HL-60/S4 treated with retinoic acid at 250 ng/mL for 4 days and 3 days (cell line): Measurements from ENCODE around the gene C17orf114.

Experiments
- in situ Hi-C: fragments of 300-500 bp; cut with MboI; formaldehyde crosslinking; loops from 2 replicates; pipeline ENCODE4 v1.7.0; 2022; ENCODE audit warnings: low sequenced_read_pairs

Gene C17orf114

DNA sequence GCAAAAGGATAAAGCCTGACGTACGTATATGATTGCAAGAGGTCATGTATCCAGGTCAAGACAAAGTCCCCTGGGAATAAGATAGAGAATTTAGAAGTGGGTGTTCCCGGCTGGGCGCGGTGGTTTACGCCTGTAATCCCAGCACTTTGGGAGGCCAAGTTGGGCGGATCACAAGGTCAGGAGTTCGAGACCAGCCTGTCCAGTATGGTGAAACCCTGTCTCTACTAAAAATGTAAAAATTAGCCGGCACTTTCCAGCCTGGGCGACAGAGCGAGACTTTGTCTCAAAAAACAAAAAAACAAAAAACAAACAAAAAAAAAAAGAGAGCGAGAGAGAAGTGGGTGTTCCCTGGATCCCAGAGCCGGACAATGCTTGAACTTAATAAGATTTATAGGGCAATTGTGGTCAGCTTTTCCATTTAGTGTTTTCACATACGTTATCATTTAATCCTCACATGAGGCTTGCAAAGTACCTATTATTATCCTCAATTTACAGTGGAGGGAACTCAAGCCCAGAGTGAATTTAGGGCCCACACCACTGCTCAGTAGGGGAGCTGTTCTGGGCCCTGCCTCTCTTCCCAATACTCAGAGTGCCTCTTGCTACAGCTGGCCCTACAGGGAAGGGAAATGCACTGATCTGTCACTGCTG lies 13.8 kb downstream of the C17orf114 start:
- in situ Hi-C loops = no loop called here

DNA sequence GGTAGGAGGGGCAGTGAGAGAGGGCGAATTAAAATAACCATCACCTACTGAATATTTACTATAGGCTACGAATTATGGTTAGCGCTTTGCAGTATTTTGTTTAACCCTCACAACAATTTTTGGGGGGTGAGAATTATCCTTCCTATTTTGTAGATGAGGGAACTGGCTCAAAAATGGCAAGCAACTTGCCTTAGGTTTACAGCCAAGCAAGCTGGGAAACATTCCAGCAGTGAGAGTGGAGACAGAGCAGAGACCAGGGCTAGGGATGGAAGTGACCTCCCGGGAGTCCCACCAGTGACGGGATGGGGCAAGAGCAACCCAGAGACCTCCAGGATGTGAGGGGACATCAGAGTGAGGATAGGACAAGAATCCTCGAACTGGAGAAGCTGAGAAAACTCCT lies 15.6 kb downstream of the C17orf114 start:
- in situ Hi-C loops = no loop called here

DNA sequence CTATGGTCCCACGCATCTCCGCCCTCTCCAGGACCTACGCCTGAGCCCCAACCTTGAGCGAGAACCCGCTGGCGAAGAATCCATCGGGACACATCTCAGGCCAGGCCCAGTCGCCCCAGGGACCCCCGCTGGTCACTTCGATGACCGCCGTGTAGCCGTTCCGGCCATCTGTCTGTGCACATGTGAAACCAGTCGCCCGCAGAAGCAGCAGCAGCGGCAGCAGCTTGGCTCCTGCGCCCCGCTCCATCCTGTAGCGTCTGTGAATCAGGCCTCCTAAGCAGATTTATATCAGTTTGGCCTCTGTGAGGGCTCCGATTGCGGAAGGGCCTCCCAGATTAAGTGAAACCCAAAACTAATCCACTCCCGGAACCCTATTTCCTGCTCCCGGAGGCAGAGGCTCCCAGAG lies 16.0 kb downstream of the C17orf114 start, which contains the start of gene VMO1:
Gene VMO1 (minus strand): TSS at position 259 of the 406 bp plus-strand sequence. CDS start 12 bp downstream, at position 247.
- in situ Hi-C loops = no loop called here

DNA sequence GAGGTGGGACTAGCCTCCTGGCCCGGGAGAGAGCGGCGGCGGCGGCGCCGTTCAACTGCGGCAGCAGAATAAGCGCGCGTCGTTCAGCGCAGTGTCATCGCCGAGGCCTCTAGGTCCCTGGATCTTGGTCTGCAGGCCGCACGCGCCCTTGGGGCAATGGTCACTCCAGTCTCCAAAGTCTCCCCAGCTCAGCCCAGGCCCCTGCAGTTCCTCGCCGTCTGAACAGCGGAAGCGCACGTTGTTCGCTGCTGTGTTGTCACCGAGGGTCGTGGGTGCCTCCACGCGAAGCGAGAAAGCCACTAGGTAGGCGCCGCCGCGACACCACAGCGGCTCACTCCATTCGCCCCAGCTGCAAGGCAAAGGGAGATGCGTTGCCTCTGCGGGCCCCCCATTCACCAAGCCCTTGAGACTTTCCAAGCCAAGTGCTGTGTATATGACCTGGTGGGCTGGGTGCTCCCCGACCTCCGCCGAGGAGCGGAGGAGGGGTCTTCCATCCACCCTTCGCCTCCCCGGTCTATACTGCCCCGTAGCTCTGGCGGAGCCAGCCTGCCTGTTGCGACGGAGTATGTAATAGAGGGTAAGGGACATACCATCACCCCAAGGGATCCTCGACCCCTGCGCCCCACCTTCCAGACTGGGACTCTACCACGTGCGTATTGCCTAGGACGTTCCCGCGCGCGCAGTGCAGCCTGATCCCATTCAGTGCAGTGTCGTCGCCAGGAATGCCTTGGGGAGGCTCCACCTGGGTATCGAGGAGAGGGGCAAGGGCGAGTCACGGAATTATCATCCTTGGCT lies 16.6 kb downstream of the C17orf114 start:
- in situ Hi-C loops = no loop called here

DNA sequence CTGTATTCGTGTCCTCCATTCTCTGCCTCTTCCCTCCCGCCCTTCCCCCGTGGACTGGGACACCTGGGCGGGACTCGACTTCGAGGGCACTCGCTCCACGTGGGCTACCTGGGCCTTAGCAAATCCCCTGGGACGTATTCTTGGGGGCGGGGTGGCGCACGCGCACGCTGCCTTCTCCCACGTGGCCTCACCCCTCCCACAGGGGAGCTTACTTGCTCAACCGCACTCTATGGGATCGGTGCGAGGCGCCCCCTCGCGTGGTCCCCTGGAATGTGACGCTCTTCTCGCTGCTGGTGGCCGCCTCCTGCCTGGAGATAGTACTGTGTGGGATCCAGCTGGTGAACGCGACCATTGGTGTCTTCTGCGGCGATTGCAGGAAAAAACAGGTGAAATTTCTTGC lies 19.5 kb downstream of the C17orf114 start:
- in situ Hi-C loops = no loop called here

DNA sequence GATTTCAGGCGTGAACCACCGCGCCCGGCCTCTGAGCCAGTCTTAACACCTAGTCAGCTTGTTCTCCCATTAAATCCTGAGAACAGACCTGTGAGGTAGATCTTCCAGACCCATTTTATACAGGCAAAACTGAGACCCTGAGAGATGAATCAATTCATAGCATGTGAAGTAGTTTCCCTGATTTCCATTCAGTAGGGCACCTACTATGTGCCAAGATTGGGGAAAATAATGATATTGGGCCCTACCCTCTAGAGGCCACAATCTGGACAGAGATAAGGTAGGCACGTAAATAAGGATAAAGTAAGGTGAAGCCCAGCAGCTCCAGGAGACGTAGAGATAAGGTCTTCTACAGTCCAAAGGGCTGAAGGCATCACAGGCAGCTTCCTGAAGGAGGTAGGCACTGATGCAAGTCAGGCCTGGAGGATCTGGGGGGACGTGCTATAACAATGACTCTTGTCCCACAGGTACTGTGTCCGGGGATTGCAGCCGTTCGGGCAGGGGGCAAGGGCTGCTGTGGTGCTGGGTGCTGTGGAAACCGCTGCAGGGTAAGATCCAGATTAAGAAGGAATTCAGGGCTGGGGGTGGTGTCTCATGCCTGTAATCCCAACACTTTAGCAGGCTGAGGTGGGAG lies 21.7 kb downstream of the C17orf114 start:
- in situ Hi-C loops = no loop called here

DNA sequence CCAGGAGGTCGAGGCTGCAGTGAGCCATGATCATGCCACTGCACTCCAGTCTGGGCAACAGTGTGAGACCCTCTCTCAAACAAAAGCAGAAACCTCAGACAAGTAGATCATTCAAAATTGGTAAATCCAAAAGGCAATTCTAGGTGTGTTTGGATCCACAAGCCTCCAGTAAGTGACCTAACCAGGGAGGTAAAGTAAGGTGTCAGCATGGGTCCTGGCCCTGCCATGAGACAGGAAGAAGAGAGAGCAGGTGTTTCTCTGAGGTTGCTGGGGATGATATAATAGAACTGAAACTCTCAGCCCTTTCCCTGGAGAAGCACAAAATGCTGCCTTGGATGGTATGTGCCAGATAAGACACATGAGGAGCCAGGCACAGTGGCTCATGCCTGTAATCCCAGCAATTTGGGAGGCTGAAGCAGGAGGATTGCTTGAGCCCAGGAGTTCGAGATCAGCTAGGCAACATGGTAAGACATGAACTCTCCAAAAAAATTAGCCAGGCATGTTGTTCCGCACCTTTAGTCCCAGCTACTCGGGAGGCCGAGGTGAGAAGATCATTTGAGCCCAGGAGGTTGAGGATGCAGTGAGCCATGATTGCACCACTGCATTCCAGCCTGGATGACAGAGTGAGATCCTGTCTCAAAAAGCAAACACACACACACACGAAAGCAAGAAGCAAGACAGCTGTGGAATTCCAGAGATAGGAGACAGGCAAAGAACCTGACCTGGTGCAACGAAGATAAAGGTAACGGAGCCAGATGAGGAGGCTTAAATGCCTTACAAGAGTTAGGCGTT lies 24.0 kb downstream of the C17orf114 start:
- in situ Hi-C loops = no loop called here

DNA sequence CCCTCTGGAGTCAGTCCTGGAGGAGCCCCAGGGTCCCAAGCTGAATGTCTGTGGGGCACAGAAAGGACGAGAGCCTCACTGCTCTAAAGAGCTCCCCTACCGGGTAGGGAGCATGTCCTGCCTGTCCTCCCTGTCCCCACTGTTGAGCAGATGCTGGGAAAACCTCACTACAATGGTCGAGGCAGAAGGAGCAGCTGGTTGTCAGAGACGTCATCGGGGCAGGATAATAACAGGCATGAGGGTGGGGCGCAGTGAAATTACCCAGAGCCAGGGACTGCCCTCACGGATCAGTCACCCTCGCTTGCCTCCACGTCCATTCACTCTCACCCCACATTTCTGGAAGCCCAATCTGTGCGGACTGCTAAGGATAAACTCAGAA lies 29.9 kb downstream of the C17orf114 start:
- in situ Hi-C loops = no loop called here

DNA sequence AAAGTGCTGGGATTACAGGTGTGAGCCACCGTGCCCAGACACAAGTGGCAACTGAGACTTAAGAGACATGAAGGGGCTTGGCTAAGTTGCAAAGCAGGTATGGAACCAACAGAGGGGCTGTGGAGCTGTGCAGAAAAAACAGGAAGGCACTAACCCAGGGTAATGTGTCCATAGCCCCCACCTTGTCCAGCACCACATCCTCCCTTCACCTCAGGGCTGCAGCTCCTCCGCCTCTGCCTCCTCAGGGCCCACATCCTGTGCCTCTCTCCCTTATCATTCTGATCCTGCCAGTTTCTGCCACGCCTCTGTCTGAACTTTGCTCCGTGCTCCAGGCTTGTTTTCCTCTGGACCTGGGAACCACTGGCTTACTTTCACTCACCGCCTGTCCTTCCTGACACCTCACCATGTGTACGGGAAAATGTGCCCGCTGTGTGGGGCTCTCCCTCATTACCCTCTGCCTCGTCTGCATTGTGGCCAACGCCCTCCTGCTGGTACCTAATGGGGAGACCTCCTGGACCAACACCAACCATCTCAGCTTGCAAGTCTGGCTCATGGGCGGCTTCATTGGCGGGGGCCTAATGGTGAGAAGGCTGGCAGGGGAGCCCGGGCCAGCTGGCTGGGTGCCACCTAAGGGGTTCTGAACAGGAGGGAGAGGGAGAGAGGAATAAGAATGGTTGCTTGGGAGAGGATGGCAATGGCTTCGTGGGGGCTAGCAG lies 30.5 kb downstream of the C17orf114 start, which contains the start of gene TM4SF5:
Gene TM4SF5 (plus strand): TSS at position 368 of the 716 bp plus-strand sequence. CDS start 37 bp downstream, at position 405.
- in situ Hi-C loops = no loop called here

DNA sequence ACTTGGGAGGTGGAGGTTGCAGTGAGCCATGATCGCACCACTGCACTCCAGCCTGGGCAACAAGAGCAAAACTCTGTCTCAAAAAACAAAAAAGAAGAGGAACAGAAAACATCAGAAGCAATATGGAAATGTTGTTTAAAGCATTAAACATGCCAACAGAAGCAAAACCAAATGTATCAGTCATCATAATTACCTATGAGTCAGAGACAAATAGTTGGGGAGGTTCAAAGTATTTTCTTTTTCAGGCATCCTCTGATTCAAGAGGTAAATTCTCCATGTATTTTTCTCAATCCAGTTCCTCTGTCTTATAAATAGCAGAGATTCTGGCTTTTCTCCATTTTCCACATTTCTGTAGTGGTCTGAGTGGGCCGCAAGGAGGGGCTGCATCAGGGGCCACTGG lies 32.5 kb downstream of the C17orf114 start:
- in situ Hi-C loops = no loop called here

DNA sequence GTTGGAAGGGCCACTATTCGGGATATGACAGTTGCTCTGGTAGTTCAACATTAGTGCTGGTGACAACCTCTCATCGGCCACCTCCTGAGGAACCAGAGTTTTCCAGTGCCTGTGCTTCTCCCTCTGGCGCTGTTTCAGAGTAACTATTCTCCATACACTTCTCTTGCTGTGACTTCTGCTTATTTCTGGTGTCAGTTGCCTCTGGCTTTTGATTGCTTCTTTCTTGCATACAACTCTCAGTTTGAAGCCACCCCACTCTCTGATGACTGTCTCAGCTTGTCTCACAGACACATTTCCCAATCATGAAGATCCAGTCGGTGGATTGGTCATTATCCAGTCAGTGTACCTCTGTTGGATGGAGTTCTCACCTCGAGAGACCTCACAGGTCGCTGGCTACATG lies 33.8 kb downstream of the C17orf114 start:
- in situ Hi-C loops = no loop called here

DNA sequence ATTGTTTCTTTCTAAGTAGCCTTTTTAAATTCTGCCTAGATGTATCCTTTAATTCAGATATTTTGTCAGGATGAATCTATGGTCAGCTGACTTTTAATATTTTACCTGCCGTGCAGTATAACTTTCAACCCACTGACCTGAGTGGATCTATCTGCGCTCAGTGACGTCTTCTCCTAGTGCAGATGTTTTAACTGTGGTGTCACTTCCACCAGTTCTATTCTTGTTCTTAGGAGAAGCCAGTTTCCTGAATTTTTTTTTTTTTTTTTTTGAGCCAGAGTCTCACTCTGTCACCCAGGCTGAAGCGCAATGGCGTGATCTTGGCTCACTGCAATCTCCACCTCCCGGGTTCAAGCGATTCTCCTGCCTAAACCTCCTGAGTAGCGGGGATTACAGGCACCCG lies 35.4 kb downstream of the C17orf114 start:
- in situ Hi-C loops = no loop called here

DNA sequence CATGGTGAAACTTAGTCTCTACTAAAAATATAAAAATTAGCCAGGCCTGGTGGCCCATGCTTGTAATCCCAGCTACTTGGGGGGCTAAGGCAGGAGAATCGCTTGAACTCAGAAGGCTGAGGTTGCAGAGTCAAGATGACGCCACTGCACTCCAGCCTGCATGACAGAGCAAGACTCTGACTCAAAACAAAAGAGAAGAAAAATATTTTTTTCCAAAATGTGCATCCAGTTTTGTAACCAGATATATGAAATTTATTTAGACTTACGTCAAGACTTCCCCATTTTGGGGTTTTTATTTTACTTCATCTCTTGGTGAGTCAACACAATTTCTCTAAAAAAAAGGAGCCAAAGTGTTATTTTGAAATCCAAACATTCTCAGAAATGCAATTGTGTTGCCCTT lies 35.9 kb downstream of the C17orf114 start:
- in situ Hi-C loops = no loop called here

DNA sequence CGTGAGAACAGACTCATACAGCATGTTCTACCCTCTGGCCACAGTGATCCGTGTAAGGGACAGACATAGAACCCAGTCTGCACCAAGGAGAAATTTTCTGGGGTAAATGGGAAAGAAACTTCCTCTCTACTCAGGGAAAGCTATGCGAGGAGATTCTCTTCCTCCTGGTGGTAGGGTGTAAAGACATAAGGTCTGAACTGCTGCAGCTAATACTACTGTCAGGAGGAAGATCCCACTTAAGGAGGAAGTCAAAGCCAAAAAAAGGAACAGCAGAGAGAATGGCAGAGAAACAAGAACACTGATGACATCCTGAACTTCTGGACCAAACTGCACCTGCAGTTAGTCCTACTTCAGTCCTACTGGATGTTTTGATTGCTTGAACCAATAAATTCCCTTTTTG lies 37.5 kb downstream of the C17orf114 start:
- in situ Hi-C loops = no loop called here

DNA sequence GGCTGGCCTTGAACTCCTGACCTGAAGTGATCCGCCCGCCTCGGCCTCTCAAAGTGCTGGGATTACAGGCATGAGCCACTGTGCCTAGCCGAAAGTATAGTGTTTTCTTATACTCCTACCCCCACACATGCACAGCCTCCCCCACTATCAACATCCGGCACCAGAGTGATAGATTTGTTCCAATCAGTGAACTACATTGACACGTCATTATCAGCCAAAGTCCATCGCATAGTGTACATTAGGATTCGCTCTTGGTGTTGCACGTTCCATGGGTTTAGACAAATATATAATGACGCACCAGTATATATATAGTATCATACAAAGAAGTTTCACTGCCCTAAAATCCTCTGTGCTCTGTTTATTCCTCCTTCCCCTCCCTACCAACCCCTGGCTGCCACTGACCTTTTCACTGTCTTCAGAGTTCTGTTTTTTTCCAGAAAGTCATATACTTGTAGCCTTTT lies 42.3 kb downstream of the C17orf114 start:
- in situ Hi-C loops = no loop called here

DNA sequence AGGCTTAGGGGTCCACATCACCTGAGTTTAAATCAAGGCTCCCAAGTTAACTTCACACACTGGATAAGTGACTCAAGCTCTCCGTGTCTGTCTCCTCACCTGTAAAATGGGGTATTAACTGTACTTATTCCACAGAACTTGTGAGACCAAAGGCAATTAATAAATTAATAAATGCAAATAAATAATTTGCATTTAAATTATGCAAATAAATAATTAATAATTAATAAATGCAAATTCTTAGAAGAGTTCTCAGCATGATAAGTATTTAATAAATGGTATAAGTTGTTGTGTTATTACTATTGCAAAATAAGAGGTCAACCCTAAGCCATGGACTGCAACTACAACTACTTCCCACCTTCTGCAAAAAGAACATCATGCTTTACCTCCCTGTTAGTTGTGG lies 48.7 kb downstream of the C17orf114 start:
- in situ Hi-C loops = no loop called here

DNA sequence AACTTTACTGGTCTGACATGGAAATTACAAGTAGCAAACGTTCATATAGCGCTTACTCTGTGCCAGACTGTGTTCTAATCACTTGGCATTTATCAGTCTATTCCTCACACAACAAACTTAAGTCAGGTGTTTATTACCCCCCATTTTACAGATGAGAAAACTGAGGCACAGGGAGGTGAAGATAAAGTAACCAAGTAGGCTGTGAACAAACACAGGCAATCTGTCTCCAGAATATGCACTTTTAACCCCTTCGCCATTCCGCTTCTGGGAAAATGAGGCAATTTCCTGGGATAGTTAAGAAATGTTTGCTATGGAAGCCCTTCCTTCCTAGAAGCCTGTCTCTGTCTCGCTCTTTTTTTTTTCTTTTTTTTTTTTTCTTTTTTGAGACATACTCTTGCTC lies 50.2 kb downstream of the C17orf114 start:
- in situ Hi-C loops = no loop called here
